ENCODE measurements around the gene AKAP8.

The AKAP8 gene

GRCh38 chr19:15330801-15331418 lies 48.7 kb downstream of the AKAP8 start:
- no peak for DNase-seq

- no peak for DNase-seq
These were observed 51.3 kb downstream of the AKAP8 start for GRCh38 chr19:15328312-15328711.

GRCh38 chr19:15324791-15325519 lies 54.6 kb downstream of the AKAP8 start:
- DNase-seq, result peak; percentile 10

GRCh38 chr19:15323496-15324235 lies 55.9 kb downstream of the AKAP8 start:
- no peak for DNase-seq

- DNase-seq, result no peak
These were observed 57.8 kb downstream of the AKAP8 start for GRCh38 chr19:15321739-15322138.

GRCh38 chr19:15320116-15320515 lies 59.5 kb downstream of the AKAP8 start:
- no peak for DNase-seq

GRCh38 chr19:15318241-15318691 lies 61.3 kb downstream of the AKAP8 start:
- DNase-seq, result no peak

- no peak for DNase-seq
These were observed 62.1 kb downstream of the AKAP8 start for GRCh38 chr19:15317392-15318071.

GRCh38 chr19:15316498-15316897 lies 63.1 kb downstream of the AKAP8 start:
- no peak for DNase-seq

GRCh38 chr19:15315101-15315500 lies 64.5 kb downstream of the AKAP8 start:
- no peak for DNase-seq

GRCh38 chr19:15313649-15314279 lies 65.8 kb downstream of the AKAP8 start:
- DNase-seq, result no peak

- no peak for DNase-seq
These were observed 72.4 kb downstream of the AKAP8 start for GRCh38 chr19:15307169-15307568.

GRCh38 chr19:15305582-15306334 lies 73.8 kb downstream of the AKAP8 start:
- no peak for DNase-seq

- no peak for DNase-seq
These were observed 75.4 kb downstream of the AKAP8 start for GRCh38 chr19:15304140-15304705.

All from CD4-positive, alpha-beta T cell treated with Interleukin-6 for 4 hours (primary cell).